AG10803 (cell line): ENCODE results near the gene CSPG5.

Source experiments
- DNase-seq: peaks from one replicate; pipeline ENCODE4 v3.0.0; 2010; ENCODE audit warnings: low read depth
- H3K4me3 ChIP-seq: 2 replicates; pipeline ENCODE4 v1.5.1; 2011; ENCODE audit warnings: mild to moderate bottlenecking, low read length, control low read depth
- TF ChIP-seq, protein P1 (sequence below): conservative IDR thresholded peaks from 2 replicates; pipeline ENCODE4 v1.5.1; 2011; ENCODE audit warnings: mild to moderate bottlenecking, low read length, control low read depth, inconsistent platforms

Gene CSPG5

DNA sequence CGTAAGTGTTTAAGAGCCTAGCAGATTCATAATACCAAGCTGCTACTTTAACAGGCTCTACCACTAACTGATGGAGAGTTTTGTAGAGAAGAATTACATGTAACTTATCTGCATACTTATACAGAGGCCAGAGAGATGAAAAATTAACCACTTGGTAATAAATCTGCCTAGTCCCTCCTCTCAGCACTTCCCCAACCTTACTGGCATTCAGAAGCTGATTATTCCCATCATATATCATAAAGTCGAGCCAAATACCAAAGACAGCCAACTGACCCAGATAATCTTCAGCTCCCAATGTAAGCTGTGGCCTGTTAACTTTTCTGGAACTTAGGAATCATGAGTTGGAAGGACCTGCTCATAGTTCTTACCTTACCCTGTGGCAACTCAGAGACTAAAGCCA lies 25.5 kb upstream of the CSPG5 start:
- TF ChIP-seq, protein P1, sequence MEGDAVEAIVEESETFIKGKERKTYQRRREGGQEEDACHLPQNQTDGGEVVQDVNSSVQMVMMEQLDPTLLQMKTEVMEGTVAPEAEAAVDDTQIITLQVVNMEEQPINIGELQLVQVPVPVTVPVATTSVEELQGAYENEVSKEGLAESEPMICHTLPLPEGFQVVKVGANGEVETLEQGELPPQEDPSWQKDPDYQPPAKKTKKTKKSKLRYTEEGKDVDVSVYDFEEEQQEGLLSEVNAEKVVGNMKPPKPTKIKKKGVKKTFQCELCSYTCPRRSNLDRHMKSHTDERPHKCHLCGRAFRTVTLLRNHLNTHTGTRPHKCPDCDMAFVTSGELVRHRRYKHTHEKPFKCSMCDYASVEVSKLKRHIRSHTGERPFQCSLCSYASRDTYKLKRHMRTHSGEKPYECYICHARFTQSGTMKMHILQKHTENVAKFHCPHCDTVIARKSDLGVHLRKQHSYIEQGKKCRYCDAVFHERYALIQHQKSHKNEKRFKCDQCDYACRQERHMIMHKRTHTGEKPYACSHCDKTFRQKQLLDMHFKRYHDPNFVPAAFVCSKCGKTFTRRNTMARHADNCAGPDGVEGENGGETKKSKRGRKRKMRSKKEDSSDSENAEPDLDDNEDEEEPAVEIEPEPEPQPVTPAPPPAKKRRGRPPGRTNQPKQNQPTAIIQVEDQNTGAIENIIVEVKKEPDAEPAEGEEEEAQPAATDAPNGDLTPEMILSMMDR = no peak
- no peak for DNase-seq
- H3K4me3 ChIP-seq = no peak overlapping the region

DNA sequence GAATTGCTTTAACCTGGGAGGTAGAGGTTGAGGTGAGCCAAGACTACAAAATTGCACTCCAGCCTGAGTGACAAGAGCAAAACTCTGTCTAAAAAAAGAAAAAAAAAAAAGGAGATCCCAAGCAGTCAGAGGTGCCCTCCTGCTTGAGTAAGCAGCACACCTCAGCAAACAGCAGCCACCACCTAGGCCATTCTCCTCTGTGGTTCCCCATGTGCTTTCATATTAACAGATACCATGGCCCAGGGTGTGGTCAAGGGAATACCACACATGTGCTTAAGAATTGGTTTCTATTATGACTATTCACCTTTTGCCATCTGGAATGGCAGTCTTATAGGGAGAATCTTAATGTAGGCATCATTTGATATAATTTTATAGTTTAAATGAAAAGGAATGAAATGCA lies 24.7 kb upstream of the CSPG5 start:
- TF ChIP-seq, protein P1 = no peak
- H3K4me3 ChIP-seq = no peak overlapping the region
- DNase-seq = no peak

- no peak overlapping the region for H3K4me3 ChIP-seq
- no peak for DNase-seq
- TF ChIP-seq, protein P1 = no peak
Measured at GRCh38 chr3:47601281-47601680, 22.6 kb upstream of the CSPG5 start.

DNA sequence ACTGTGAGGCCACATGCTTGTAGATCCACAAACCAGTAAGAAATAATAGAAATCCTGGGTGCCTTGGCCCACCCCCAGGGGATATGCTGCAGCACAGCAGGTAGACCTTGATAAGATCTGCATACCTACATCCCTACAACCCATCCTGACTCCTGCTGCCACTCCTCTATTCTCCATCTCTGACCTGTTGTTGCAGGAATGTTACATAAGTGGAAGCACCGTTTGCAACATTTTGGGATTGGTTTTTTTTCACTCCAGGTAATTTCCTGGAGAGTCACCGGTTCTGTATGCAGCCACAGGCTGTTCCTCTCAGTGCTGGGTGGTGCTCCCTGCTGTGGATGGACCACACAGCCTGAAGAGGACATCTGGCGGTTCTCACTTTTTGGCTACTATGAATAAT lies 16.1 kb upstream of the CSPG5 start:
- H3K4me3 ChIP-seq = no peak overlapping the region
- no peak for DNase-seq

GRCh38 chr3:47592066-47592795 lies 13.6 kb upstream of the CSPG5 start:
- TF ChIP-seq, protein P1 = no peak
- H3K4me3 ChIP-seq = no peak overlapping the region
- DNase-seq = no peak

More for the DNA sequence above, 16.1 kb upstream of the CSPG5 start:
- TF ChIP-seq, protein P1 = no peak

DNA sequence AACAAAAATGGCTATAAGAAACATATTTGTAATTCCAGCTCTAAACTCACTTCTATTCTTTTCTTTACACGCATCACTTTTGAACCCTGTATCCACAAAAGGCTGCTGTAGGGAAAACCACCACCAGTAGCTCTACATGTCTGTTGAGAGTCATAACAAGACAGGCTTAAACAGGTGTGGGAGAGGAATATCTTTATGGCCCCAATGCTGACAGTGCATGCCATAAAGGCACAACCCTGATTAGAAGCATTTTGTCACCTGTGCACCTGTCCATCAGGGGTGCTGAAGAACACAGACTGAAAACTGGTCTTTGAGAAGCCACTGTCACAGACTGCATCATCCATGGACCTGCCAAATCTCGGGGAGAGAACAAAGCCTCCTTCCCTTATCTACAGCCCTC lies 11.6 kb upstream of the CSPG5 start:
- TF ChIP-seq, protein P1 = no peak
- H3K4me3 ChIP-seq = no peak overlapping the region
- DNase-seq = no peak

- DNase-seq = no peak
- H3K4me3 ChIP-seq = no peak overlapping the region
- TF ChIP-seq, protein P1 = no peak
Measured at GRCh38 chr3:47588587-47588986, 9.9 kb upstream of the CSPG5 start.
